ENCODE results near the gene NRDC.

DNA sequence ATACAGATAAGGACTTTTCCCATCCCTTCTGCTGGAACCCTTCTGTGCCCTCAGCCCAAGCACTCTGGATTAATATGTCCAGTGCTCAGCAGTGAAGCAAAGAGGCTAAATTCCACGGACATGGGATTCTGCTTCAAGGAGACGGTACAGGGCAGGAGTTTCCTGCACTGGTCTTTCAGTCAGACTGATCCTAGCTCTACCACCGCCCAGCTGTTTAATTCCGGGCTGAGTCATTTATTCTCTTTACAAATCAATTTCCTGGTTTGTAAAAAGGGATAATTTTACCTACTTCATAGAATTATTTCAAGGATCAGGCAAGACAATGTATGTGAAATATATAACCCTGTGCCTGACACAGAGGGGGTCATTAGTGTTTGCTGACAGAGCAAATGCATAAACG lies 41.6 kb upstream of the NRDC start:
- TF ChIP-seq, protein P1, sequence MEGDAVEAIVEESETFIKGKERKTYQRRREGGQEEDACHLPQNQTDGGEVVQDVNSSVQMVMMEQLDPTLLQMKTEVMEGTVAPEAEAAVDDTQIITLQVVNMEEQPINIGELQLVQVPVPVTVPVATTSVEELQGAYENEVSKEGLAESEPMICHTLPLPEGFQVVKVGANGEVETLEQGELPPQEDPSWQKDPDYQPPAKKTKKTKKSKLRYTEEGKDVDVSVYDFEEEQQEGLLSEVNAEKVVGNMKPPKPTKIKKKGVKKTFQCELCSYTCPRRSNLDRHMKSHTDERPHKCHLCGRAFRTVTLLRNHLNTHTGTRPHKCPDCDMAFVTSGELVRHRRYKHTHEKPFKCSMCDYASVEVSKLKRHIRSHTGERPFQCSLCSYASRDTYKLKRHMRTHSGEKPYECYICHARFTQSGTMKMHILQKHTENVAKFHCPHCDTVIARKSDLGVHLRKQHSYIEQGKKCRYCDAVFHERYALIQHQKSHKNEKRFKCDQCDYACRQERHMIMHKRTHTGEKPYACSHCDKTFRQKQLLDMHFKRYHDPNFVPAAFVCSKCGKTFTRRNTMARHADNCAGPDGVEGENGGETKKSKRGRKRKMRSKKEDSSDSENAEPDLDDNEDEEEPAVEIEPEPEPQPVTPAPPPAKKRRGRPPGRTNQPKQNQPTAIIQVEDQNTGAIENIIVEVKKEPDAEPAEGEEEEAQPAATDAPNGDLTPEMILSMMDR (IDR thresholded peaks at IDR 0.05): no peak
- TF ChIP-seq POLR2A (IDR thresholded peaks at IDR 0.05): no peak

Measured in esophagus squamous epithelium (tissue), 4 donors.